ENCODE measurements around the gene WDR33.

The WDR33 gene

GRCh38 chr2:127721978-127722355 is 89.0 kb downstream of the WDR33 start:
- DNase-seq (ENCODE audit: low spot score): peak; percentile 74
- TF ChIP-seq, protein P1, sequence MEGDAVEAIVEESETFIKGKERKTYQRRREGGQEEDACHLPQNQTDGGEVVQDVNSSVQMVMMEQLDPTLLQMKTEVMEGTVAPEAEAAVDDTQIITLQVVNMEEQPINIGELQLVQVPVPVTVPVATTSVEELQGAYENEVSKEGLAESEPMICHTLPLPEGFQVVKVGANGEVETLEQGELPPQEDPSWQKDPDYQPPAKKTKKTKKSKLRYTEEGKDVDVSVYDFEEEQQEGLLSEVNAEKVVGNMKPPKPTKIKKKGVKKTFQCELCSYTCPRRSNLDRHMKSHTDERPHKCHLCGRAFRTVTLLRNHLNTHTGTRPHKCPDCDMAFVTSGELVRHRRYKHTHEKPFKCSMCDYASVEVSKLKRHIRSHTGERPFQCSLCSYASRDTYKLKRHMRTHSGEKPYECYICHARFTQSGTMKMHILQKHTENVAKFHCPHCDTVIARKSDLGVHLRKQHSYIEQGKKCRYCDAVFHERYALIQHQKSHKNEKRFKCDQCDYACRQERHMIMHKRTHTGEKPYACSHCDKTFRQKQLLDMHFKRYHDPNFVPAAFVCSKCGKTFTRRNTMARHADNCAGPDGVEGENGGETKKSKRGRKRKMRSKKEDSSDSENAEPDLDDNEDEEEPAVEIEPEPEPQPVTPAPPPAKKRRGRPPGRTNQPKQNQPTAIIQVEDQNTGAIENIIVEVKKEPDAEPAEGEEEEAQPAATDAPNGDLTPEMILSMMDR (conservative IDR thresholded peaks at IDR 0.05; ENCODE audit: low read depth): no peak
- POLR2A ChIA-PET (ENCODE audit: low non-redundant PET): no interaction called here
- CTCF ChIA-PET: interaction anchor here (0.9 kb wide), 1 partner anchor 214 kb away, joined by 4 read pairs; no protein-coding TSS in a partner anchor
- no peak overlapping the region for H3K27ac ChIP-seq

DNA sequence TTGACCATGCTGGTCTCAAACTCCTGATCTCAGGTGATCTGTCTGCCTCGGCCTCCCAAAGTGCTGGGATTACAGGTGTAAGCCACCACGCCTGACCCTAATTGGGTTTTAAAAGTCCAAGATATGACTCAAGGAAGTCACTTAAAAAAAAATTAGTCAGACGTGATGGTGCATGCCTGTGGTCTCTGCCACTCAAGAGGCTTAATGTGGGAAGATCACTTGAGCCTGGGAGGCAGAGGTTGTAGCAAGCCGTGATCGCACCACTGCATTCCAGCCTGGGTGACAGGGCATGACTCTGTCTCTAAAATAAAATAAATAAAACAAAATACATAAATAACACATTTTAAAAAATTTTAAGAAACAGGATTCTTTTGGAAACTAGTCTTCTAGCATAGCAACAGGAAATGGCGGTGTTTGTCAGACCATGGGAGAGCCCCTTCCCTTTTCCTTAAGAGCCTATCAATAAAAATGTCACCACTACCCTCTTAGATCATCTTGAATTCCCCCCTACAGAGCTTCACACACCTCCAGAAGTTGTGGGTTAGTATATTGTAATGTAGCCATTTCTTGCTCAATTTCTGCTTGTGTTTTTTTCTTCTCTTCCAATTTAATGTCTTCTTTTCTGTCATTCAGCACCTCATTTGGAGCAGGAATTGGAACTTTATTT is 89.5 kb downstream of the WDR33 start:
- POLR2A ChIA-PET (ENCODE audit: low non-redundant PET): no interaction called here
- CTCF ChIA-PET: interaction anchor here (0.9 kb wide), 1 partner anchor 213 kb away, joined by 4 read pairs; no protein-coding TSS in a partner anchor
- TF ChIP-seq, protein P1 (conservative IDR thresholded peaks at IDR 0.05; ENCODE audit: low read depth): no peak
- peak overlapping the region; percentile 45 for H3K27ac ChIP-seq
- no peak for DNase-seq (ENCODE audit: low spot score)

GRCh38 chr2:127719301-127720218 is 91.4 kb downstream of the WDR33 start:
- ChIA-PET CTCF (no interaction called here), POLR2A (ENCODE audit: low non-redundant PET) (no interaction called here)
- TF ChIP-seq, protein P1 (conservative IDR thresholded peaks at IDR 0.05; ENCODE audit: low read depth): no peak

GRCh38 chr2:127718271-127718670 is 92.7 kb downstream of the WDR33 start:
- H3K27ac ChIP-seq: no peak overlapping the region
- TF ChIP-seq, protein P1 (conservative IDR thresholded peaks at IDR 0.05; ENCODE audit: low read depth): no peak
- DNase-seq (ENCODE audit: low spot score): no peak
- CTCF ChIA-PET: no interaction called here
- POLR2A ChIA-PET (ENCODE audit: low non-redundant PET): no interaction called here

More at GRCh38 chr2:127719301-127720218, 91.4 kb downstream of the WDR33 start:
- no peak for DNase-seq (ENCODE audit: low spot score)
- no peak overlapping the region for H3K27ac ChIP-seq

- DNase-seq (ENCODE audit: low spot score): no peak
- ChIA-PET POLR2A (ENCODE audit: low non-redundant PET) (no interaction called here), CTCF (no interaction called here)
- H3K27ac ChIP-seq: no peak overlapping the region
- TF ChIP-seq, protein P1 (conservative IDR thresholded peaks at IDR 0.05; ENCODE audit: low read depth): no peak
Observed at GRCh38 chr2:127715778-127716449, 95.1 kb downstream of the WDR33 start.

DNA sequence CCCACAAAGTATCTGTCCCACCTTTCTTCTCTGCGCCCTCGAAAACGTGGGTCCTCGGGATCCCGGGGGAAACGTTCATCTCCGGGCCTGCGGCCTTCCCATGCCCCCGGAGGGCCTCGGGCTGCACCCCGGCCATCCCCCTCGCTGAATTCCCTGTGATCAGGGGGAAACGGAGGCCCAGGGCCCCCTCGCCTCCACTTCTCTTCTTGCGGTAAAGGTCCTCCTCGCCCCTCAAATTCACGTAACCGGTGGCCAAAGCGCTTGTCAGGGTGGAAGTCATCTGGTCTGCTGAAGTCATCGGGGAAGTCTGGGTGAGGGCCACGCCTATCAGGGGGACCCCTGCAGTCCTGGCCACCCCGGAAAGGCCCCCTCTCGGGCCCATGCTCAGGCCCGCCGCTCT is 97.4 kb downstream of the WDR33 start:
- TF ChIP-seq, protein P1 (conservative IDR thresholded peaks at IDR 0.05; ENCODE audit: low read depth): no peak

More for the DNA sequence above, 97.4 kb downstream of the WDR33 start:
- no peak overlapping the region for H3K27ac ChIP-seq
- ChIA-PET POLR2A (ENCODE audit: low non-redundant PET) (no interaction called here), CTCF (no interaction called here)
- DNase-seq (ENCODE audit: low spot score): no peak

Data from RWPE1 (cell line).